OCI-LY7 (cell line): ENCODE data around the gene DMAC2. TPM values are rescaled to one million over a fixed set of nuclear protein-coding genes. Genes with fewer than 3 reads are reported as not detected.
"Not testable (repeated sequence)": the region's sequence is repeated elsewhere in the genome, so short reads cannot be mapped to it uniquely, and the experiment has no call there.

Experiments
- BruUV-seq: library from RNA; stranded (reverse); fragments of 400-500 nt; replicated peaks from 2 replicates; lab custom pipeline; 2021; lab: Mats Ljungman, UMichigan
- CTCF ChIA-PET: fragments of 300-600 bp; sonication (Branson Sonifier 250); formaldehyde crosslinking; loops from one replicate; lab custom pipeline; 2022; ENCODE audit warnings: antibody characterized with exemption; ENCODE audit not compliant: unreplicated experiment; lab: Charles Lee
- POLR2A ChIA-PET: fragments of 300-600 bp; sonication (Branson Sonifier 250); formaldehyde crosslinking; loops from one replicate; lab custom pipeline; 2022; ENCODE audit warnings: antibody characterized with exemption; lab: Charles Lee
- DNase-seq: peaks from one replicate; pipeline ENCODE4 v3.0.0-alpha.2; 2015; ENCODE audit warnings: low spot score
- H2AFZ ChIP-seq: fragments of 200-600 bp; sonication (generic), shearing (Covaris generic); 2 replicates; pipeline ENCODE4 v1.6.1; 2014; ENCODE audit warnings: mild to moderate bottlenecking, antibody characterized with exemption, low read length, moderate library complexity
- H3K27ac ChIP-seq: fragments of 200-600 bp; sonication (generic); 2 replicates; pipeline ENCODE4 v1.5.1; 2014; ENCODE audit warnings: mixed run types, low read depth, mild to moderate bottlenecking, moderate library complexity, low read length, inconsistent platforms; ENCODE audit not compliant: poor library complexity, severe bottlenecking
- H3K36me3 ChIP-seq: fragments of 200-600 bp; sonication (generic); 2 replicates; pipeline ENCODE4 v1.6.1; 2014; ENCODE audit warnings: mild to moderate bottlenecking, antibody characterized with exemption, low read length, moderate library complexity, mixed read lengths; ENCODE audit not compliant: insufficient read depth
- H3K4me1 ChIP-seq: fragments of 200-600 bp; sonication (generic); 2 replicates; pipeline ENCODE4 v1.5.1; 2014; ENCODE audit warnings: mild to moderate bottlenecking, low read length; ENCODE audit not compliant: insufficient read depth, poor library complexity, severe bottlenecking
- H3K4me2 ChIP-seq: fragments of 200-600 bp; sonication (generic); 2 replicates; pipeline ENCODE4 v1.6.1; 2014; ENCODE audit warnings: mild to moderate bottlenecking, low read length
- H3K4me3 ChIP-seq: fragments of 200-600 bp; sonication (generic); 2 replicates; pipeline ENCODE4 v1.5.1; 2014; ENCODE audit warnings: mild to moderate bottlenecking, low read depth, low read length; ENCODE audit not compliant: poor library complexity, severe bottlenecking
- H3K79me2 ChIP-seq: fragments of 200-600 bp; sonication (generic); 2 replicates; pipeline ENCODE4 v1.6.1; 2016; ENCODE audit warnings: low read depth, mild to moderate bottlenecking, low read length, moderate library complexity, mixed read lengths; ENCODE audit not compliant: insufficient read depth
- H3K9me2 ChIP-seq: fragments of 200-600 bp; sonication (generic); 2 replicates; pipeline ENCODE4 v1.6.1; 2016; ENCODE audit warnings: mild to moderate bottlenecking, low read length, mixed read lengths; ENCODE audit not compliant: insufficient read depth
- H3K9me3 ChIP-seq: fragments of 200-600 bp; sonication (generic); 2 replicates; pipeline ENCODE4 v1.6.1; 2014; ENCODE audit warnings: mild to moderate bottlenecking, mixed run types, low read length, mixed read lengths
- H4K20me1 ChIP-seq: fragments of 200-600 bp; sonication (generic); 2 replicates; pipeline ENCODE4 v1.6.1; 2014; ENCODE audit warnings: mild to moderate bottlenecking, antibody characterized with exemption, low read length, moderate library complexity, mixed read lengths; ENCODE audit not compliant: insufficient read depth
- CTCF ChIP-seq: fragments of 200-600 bp; sonication (generic); conservative IDR thresholded peaks from 2 replicates; pipeline ENCODE4 v1.5.1; 2014; ENCODE audit warnings: mild to moderate bottlenecking, antibody characterized with exemption, low read length, moderate library complexity, mixed read lengths
- EZH2phosphoT487 ChIP-seq: fragments of 200-600 bp; sonication (generic); IDR thresholded peaks from 2 replicates; pipeline ENCODE4 v1.6.1; 2018; ENCODE audit warnings: low read depth, borderline replicate concordance, mild to moderate bottlenecking, mixed run types, antibody characterized with exemption, low read length, moderate library complexity, mixed read lengths
- intact Hi-C: fragments of 100-400 bp; cut with micrococcal nuclease; formaldehyde crosslinking; loops from one replicate; pipeline ENCODE4 v1.10.0; 2022; ENCODE audit not compliant: unreplicated experiment
- total RNA-seq, 2 experiments: library from RNA; depleted of rRNA in 1 of 2; stranded (reverse); fragments of >200 nt in 1 of 2; shearing (Covaris generic) in 1 of 2; gene quantifications; 2 replicates each; pipeline ENCODE4 v1.2.3, GENCODE V29; 2014 to 2022

DMAC2 gene
- total RNA-seq, 2 experiments from 2014 or later = 30.6 to 41.6 TPM

GRCh38 chr19:41463257-41464256 lies 23.8 kb upstream of the DMAC2 start:
- peak overlapping the region; percentile 96 for H2AFZ ChIP-seq
- POLR2A ChIA-PET, H4K20me1 ChIP-seq, BruUV-seq, H3K79me2 ChIP-seq, CTCF ChIA-PET, H3K9me2 ChIP-seq, intact Hi-C loops, H3K36me3 ChIP-seq, H3K9me3 ChIP-seq: not testable (repeated sequence)
- DNase-seq = peak; percentile 60
- peak overlapping the region; percentile 69 for H3K4me2 ChIP-seq
- H3K4me3 ChIP-seq = peak overlapping the region; percentile 51
- peak overlapping the region; percentile 65 for H3K27ac ChIP-seq
- peaks cover 16% of the 10 kb centered on the region for H3K4me1 ChIP-seq
- TF ChIP-seq CTCF = peak; percentile 52

- no peaks in the 10 kb centered on the region for H4K20me1 ChIP-seq
- intact Hi-C loops = no loop called here
- POLR2A ChIA-PET = no interaction called here
- H3K9me2 ChIP-seq = no peaks in the 10 kb centered on the region
- H3K9me3 ChIP-seq = peaks cover 8% of the 10 kb centered on the region; the same call in 1 of the 2 replicates
- no TSS peak for BruUV-seq
- H3K79me2 ChIP-seq = no peaks in the 10 kb centered on the region
- peaks cover 16% of the 10 kb centered on the region for H3K4me1 ChIP-seq
- DNase-seq = no peak
- no peak overlapping the region for H3K4me3 ChIP-seq
- no peaks in the 10 kb centered on the region for H3K36me3 ChIP-seq
- no peak overlapping the region for H2AFZ ChIP-seq
- CTCF ChIA-PET = no interaction called here
- H3K27ac ChIP-seq = no peak overlapping the region
- no peak overlapping the region for H3K4me2 ChIP-seq
- TF ChIP-seq EZH2phosphoT487 (no peak), CTCF (no peak)
Observed at GRCh38 chr19:41462497-41462896, 22.8 kb upstream of the DMAC2 start.

- Histone ChIP-seq H3K9me2 (no peaks in the 10 kb centered on the region), H2AFZ (no peak overlapping the region), H3K36me3 (no peaks in the 10 kb centered on the region), H3K4me1 (peaks cover 11% of the 10 kb centered on the region), H3K4me3 (no peak overlapping the region), H4K20me1 (no peaks in the 10 kb centered on the region), H3K27ac (no peak overlapping the region), H3K79me2 (no peaks in the 10 kb centered on the region), H3K4me2 (no peak overlapping the region), H3K9me3 (peaks cover 3% of the 10 kb centered on the region; the same call in 1 of the 2 replicates)
- TF ChIP-seq CTCF (no peak), EZH2phosphoT487 (no peak)
- ChIA-PET CTCF (no interaction called here), POLR2A (no interaction called here)
- no TSS peak for BruUV-seq
- intact Hi-C loops = no loop called here
- DNase-seq = no peak
Observed at GRCh38 chr19:41457241-41457640, 17.5 kb upstream of the DMAC2 start.
